Natural killer cell treated with Interleukin-12 subunit alpha and Interleukin-12 subunit beta and Interleukin-15 and Interleukin-18, amount 100 ng/mL, for 72 hours (primary cell): Measurements from ENCODE around the gene IL1F10. TPM values are rescaled to one million over a fixed set of nuclear protein-coding genes. Genes with fewer than 3 reads are reported as not detected.
"Not testable (repeated sequence)": the region's sequence is repeated elsewhere in the genome, so short reads cannot be mapped to it uniquely, and the experiment has no call there.

ENCODE experiments used
- ATAC-seq, 2 donors: fragments of 150-1000 bp; cut with Tn5 transposase in 1 of 2; sonication (Bioruptor Pico), chemical (Tn5 transposase) in 1 of 2; 2 replicates each; pipeline ENCODE4 v1.10.0; 2021
- DNase-seq: peaks from one replicate; pipeline ENCODE4 v3.0.0; 2022; ENCODE audit warnings: low spot score
- H3K27ac Mint-ChIP-seq, 2 donors: 1 replicate in 1 of 2; 2 replicates in 1 of 2; pipeline ENCODE4 v1.8.0; 2022; ENCODE audit warnings: mixed read lengths in 2 of 2, mild to moderate bottlenecking in 1 of 2, moderate library complexity in 1 of 2
- H3K27me3 Mint-ChIP-seq, 2 donors: 1 replicate in 1 of 2; 2 replicates in 1 of 2; pipeline ENCODE4 v1.8.0; 2022; ENCODE audit warnings: mixed read lengths in 2 of 2
- H3K36me3 Mint-ChIP-seq: one replicate; pipeline ENCODE4 v1.8.0; 2022; ENCODE audit warnings: mixed read lengths
- H3K4me1 Mint-ChIP-seq, 2 donors: 1 replicate in 1 of 2; 2 replicates in 1 of 2; pipeline ENCODE4 v1.8.0; 2022; ENCODE audit warnings: low read depth in 2 of 2, mixed read lengths in 2 of 2, mild to moderate bottlenecking in 1 of 2
- H3K4me3 Mint-ChIP-seq: one replicate; pipeline ENCODE4 v1.8.0; 2022; ENCODE audit warnings: mixed read lengths
- H3K9me3 Mint-ChIP-seq: 2 replicates; pipeline ENCODE4 v1.8.0; 2022; ENCODE audit warnings: mixed read lengths
- total RNA-seq, 2 donors: library from RNA; stranded (reverse); gene quantifications; one replicate each; pipeline ENCODE4 v1.2.3, GENCODE V29; 2022

The IL1F10 gene
- total RNA-seq, 2 donors from 2014 or later = not detected

- peaks cover 19% of the 10 kb centered on the region in 2 donors for H3K4me1 Mint-ChIP-seq
- not testable (repeated sequence) for DNase-seq, H3K27me3 Mint-ChIP-seq
- ATAC-seq = peak in 1 of 2 donors; percentile 49
- H3K4me3 Mint-ChIP-seq = peak overlapping the region; percentile 76
- peaks cover 25% of the 10 kb centered on the region for H3K36me3 Mint-ChIP-seq
- peaks cover 11% of the 10 kb centered on the region for H3K9me3 Mint-ChIP-seq
- peak overlapping the region; percentile 75 to 88 for H3K27ac Mint-ChIP-seq
Observed at GRCh38 chr2:113096842-113097618, 29.3 kb downstream of the IL1F10 start.

GRCh38 chr2:113098041-113098440, 30.3 kb downstream of the IL1F10 start:
- Mint-ChIP-seq H3K4me3 (peak overlapping the region; percentile 76), H3K27ac (peak overlapping the region; percentile 75 to 88), H3K4me1 (peaks cover 22 to 29% of the 10 kb centered on the region in 2 donors), H3K27me3 (peaks cover 7 to 8% of the 10 kb centered on the region in 2 donors), H3K9me3 (peaks cover 11% of the 10 kb centered on the region), H3K36me3 (peaks cover 25% of the 10 kb centered on the region)
- no peak for DNase-seq
- ATAC-seq = peak; percentile 83 to 85

GRCh38 chr2:113098532-113098931, 30.8 kb downstream of the IL1F10 start:
- peak overlapping the region; percentile 75 to 88 for H3K27ac Mint-ChIP-seq
- peak overlapping the region; percentile 76 for H3K4me3 Mint-ChIP-seq
- ATAC-seq (no peak), DNase-seq (no peak)
- peaks cover 25% of the 10 kb centered on the region for H3K36me3 Mint-ChIP-seq
- H3K27me3 Mint-ChIP-seq = peaks cover 6 to 8% of the 10 kb centered on the region in 2 donors
- peaks cover 27 to 34% of the 10 kb centered on the region in 2 donors for H3K4me1 Mint-ChIP-seq
- H3K9me3 Mint-ChIP-seq = peaks cover 15% of the 10 kb centered on the region

GRCh38 chr2:113102133-113102532, 34.4 kb downstream of the IL1F10 start:
- H3K27ac Mint-ChIP-seq = peak overlapping the region; percentile 79
- H3K4me1 Mint-ChIP-seq = peaks cover 33 to 51% of the 10 kb centered on the region in 2 donors
- no peak for DNase-seq
- peaks cover 12% of the 10 kb centered on the region for H3K9me3 Mint-ChIP-seq
- no peak overlapping the region for H3K4me3 Mint-ChIP-seq
- no peak for ATAC-seq
- peaks cover 0 to 10% of the 10 kb centered on the region in 2 donors for H3K27me3 Mint-ChIP-seq
- H3K36me3 Mint-ChIP-seq = peaks cover 10% of the 10 kb centered on the region

GRCh38 chr2:113103277-113103676, 35.5 kb downstream of the IL1F10 start:
- Mint-ChIP-seq H3K36me3 (no peaks in the 10 kb centered on the region), H3K27ac (peak overlapping the region; percentile 79), H3K9me3 (peaks cover 8% of the 10 kb centered on the region), H3K27me3 (peaks cover 2 to 11% of the 10 kb centered on the region in 2 donors), H3K4me1 (peaks cover 24 to 42% of the 10 kb centered on the region in 2 donors), H3K4me3 (peak overlapping the region; percentile 55)
- DNase-seq (no peak), ATAC-seq (no peak)

GRCh38 chr2:113104054-113104611, 36.4 kb downstream of the IL1F10 start:
- Mint-ChIP-seq H3K36me3 (no peaks in the 10 kb centered on the region), H3K27ac (peak overlapping the region; percentile 79), H3K4me1 (peaks cover 21 to 44% of the 10 kb centered on the region in 2 donors), H3K9me3 (peaks cover 8% of the 10 kb centered on the region), H3K4me3 (peak overlapping the region; percentile 55), H3K27me3 (peaks cover 8 to 15% of the 10 kb centered on the region in 2 donors)
- ATAC-seq = peak; percentile 84 to 86
- DNase-seq = no peak

- Mint-ChIP-seq H3K9me3 (peaks cover 8% of the 10 kb centered on the region), H3K27ac (peak overlapping the region; percentile 79), H3K4me3 (no peak overlapping the region), H3K27me3 (peaks cover 8 to 15% of the 10 kb centered on the region in 2 donors), H3K36me3 (no peaks in the 10 kb centered on the region), H3K4me1 (peaks cover 21 to 44% of the 10 kb centered on the region in 2 donors)
- DNase-seq (no peak), ATAC-seq (peak; percentile 70 to 75)
Observed at GRCh38 chr2:113105047-113105785, 37.4 kb downstream of the IL1F10 start.

GRCh38 chr2:113111121-113111520, 43.4 kb downstream of the IL1F10 start:
- no peak for DNase-seq
- Mint-ChIP-seq H3K4me3 (no peak overlapping the region), H3K36me3 (no peaks in the 10 kb centered on the region), H3K27me3 (peaks cover 8 to 10% of the 10 kb centered on the region in 2 donors), H3K27ac (no peak overlapping the region), H3K9me3 (no peaks in the 10 kb centered on the region), H3K4me1 (peaks cover 4 to 5% of the 10 kb centered on the region in 2 donors)
- ATAC-seq = no peak

- Mint-ChIP-seq H3K27me3 (peaks cover 8 to 9% of the 10 kb centered on the region in 2 donors), H3K4me1 (peaks cover 8 to 10% of the 10 kb centered on the region in 2 donors)
- peak in 1 of 2 donors; percentile 36 for ATAC-seq
Observed at GRCh38 chr2:113111823-113112287, 44.1 kb downstream of the IL1F10 start.

GRCh38 chr2:113112441-113112840, 44.7 kb downstream of the IL1F10 start:
- Mint-ChIP-seq H3K9me3 (no peaks in the 10 kb centered on the region), H3K4me3 (no peak overlapping the region), H3K27ac (no peak overlapping the region), H3K36me3 (no peaks in the 10 kb centered on the region), H3K27me3 (peaks cover 7 to 8% of the 10 kb centered on the region in 2 donors), H3K4me1 (peaks cover 13 to 15% of the 10 kb centered on the region in 2 donors)
- no peak for ATAC-seq
- DNase-seq = no peak

More at GRCh38 chr2:113111823-113112287, 44.1 kb downstream of the IL1F10 start:
- Mint-ChIP-seq H3K36me3 (no peaks in the 10 kb centered on the region), H3K9me3 (no peaks in the 10 kb centered on the region), H3K27ac (no peak overlapping the region), H3K4me3 (no peak overlapping the region)
- no peak for DNase-seq

GRCh38 chr2:113112871-113113270, 45.1 kb downstream of the IL1F10 start:
- Mint-ChIP-seq H3K36me3 (no peaks in the 10 kb centered on the region), H3K27me3 (peaks cover 7 to 8% of the 10 kb centered on the region in 2 donors), H3K4me3 (no peak overlapping the region), H3K27ac (no peak overlapping the region), H3K4me1 (peaks cover 17% of the 10 kb centered on the region in 2 donors), H3K9me3 (no peaks in the 10 kb centered on the region)
- DNase-seq = no peak
- no peak for ATAC-seq

- H3K36me3 Mint-ChIP-seq = no peaks in the 10 kb centered on the region
Observed at GRCh38 chr2:113113807-113114206, 46.0 kb downstream of the IL1F10 start.

GRCh38 chr2:113114224-113114945, 46.6 kb downstream of the IL1F10 start:
- peaks cover 0 to 2% of the 10 kb centered on the region in 2 donors for H3K27me3 Mint-ChIP-seq
- no peak overlapping the region for H3K27ac Mint-ChIP-seq
- no peak for DNase-seq
- no peak overlapping the region for H3K4me3 Mint-ChIP-seq
- H3K4me1 Mint-ChIP-seq = peaks cover 16 to 21% of the 10 kb centered on the region in 2 donors
- no peak for ATAC-seq
- H3K9me3 Mint-ChIP-seq = no peaks in the 10 kb centered on the region
- no peaks in the 10 kb centered on the region for H3K36me3 Mint-ChIP-seq

More at GRCh38 chr2:113113807-113114206, 46.0 kb downstream of the IL1F10 start:
- Mint-ChIP-seq H3K27ac (no peak overlapping the region), H3K27me3 (peaks cover under 1 to 2% of the 10 kb centered on the region in 2 donors), H3K9me3 (no peaks in the 10 kb centered on the region), H3K4me1 (peaks cover 17 to 21% of the 10 kb centered on the region in 2 donors), H3K4me3 (no peak overlapping the region)
- DNase-seq = no peak
- ATAC-seq = no peak
